Loucy (cell line): ENCODE results near the gene SSTR1.

Source experiments
- EZH2phosphoT487 ChIP-seq: fragments of 200-600 bp; IDR thresholded peaks from 2 replicates; pipeline ENCODE4 v1.6.1; 2018; ENCODE audit warnings: antibody characterized with exemption, mild to moderate bottlenecking, moderate library complexity, borderline replicate concordance
- TF ChIP-seq, protein P1 (sequence below): fragments of 200-600 bp; sonication (generic); conservative IDR thresholded peaks from 2 replicates; pipeline ENCODE4 v1.5.1; 2014; ENCODE audit warnings: mild to moderate bottlenecking, antibody characterized with exemption, low read length

DNA sequence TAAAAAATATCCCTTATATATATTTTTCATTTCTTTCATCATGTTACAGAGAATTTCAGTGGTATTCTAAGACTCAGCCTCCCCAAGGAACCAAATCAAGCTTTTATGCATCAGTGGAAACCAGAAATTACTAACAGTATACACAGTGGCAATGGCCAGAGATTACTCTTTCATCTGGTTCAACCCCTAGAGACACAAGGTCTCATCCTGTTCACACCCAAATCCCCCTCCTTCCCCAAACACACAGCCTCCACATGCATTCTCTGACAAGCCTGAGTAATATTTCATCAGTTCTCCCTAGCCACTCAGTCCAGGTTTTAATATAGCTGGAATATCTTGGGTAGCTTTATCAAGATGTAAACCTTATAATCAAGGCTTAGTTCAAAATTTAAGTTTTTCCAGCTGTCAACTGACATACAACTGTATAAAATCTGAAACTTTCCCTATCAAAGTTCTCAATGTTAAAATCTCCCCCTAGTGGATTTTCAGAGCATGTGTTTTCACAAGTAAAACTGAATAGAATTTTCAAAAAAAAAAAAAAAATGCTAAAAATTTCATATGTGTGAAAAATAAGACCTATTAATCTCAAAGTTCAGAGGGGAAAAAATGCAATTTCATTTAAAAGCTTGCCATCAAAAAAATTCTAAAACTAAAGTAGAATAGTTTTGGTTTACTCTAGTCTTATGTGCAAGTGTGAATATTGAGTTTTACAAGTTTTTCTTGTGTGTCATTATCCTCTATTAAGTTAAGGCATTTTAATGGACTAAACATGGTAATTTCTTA is 10.5 kb upstream of the SSTR1 start:
- TF ChIP-seq, protein P1, sequence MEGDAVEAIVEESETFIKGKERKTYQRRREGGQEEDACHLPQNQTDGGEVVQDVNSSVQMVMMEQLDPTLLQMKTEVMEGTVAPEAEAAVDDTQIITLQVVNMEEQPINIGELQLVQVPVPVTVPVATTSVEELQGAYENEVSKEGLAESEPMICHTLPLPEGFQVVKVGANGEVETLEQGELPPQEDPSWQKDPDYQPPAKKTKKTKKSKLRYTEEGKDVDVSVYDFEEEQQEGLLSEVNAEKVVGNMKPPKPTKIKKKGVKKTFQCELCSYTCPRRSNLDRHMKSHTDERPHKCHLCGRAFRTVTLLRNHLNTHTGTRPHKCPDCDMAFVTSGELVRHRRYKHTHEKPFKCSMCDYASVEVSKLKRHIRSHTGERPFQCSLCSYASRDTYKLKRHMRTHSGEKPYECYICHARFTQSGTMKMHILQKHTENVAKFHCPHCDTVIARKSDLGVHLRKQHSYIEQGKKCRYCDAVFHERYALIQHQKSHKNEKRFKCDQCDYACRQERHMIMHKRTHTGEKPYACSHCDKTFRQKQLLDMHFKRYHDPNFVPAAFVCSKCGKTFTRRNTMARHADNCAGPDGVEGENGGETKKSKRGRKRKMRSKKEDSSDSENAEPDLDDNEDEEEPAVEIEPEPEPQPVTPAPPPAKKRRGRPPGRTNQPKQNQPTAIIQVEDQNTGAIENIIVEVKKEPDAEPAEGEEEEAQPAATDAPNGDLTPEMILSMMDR: peak; percentile 80
- no peak for TF ChIP-seq EZH2phosphoT487
